GM12892 (cell line): Measurements from ENCODE around the gene PRR35.

Source experiments
- POLR2A ChIP-seq: IDR thresholded peaks from 2 replicates; pipeline ENCODE4 v1.6.1; 2011; ENCODE audit warnings: low read depth, low read length, control low read depth
- POLR2AphosphoS5 ChIP-seq: IDR thresholded peaks from 2 replicates; pipeline ENCODE4 v1.6.1; 2011; ENCODE audit warnings: low read depth, low read length, control low read depth
- TAF1 ChIP-seq: IDR thresholded peaks from 2 replicates; pipeline ENCODE4 v1.6.1; 2011; ENCODE audit warnings: low read depth, mild to moderate bottlenecking, control low read depth, low read length, borderline replicate concordance

DNA sequence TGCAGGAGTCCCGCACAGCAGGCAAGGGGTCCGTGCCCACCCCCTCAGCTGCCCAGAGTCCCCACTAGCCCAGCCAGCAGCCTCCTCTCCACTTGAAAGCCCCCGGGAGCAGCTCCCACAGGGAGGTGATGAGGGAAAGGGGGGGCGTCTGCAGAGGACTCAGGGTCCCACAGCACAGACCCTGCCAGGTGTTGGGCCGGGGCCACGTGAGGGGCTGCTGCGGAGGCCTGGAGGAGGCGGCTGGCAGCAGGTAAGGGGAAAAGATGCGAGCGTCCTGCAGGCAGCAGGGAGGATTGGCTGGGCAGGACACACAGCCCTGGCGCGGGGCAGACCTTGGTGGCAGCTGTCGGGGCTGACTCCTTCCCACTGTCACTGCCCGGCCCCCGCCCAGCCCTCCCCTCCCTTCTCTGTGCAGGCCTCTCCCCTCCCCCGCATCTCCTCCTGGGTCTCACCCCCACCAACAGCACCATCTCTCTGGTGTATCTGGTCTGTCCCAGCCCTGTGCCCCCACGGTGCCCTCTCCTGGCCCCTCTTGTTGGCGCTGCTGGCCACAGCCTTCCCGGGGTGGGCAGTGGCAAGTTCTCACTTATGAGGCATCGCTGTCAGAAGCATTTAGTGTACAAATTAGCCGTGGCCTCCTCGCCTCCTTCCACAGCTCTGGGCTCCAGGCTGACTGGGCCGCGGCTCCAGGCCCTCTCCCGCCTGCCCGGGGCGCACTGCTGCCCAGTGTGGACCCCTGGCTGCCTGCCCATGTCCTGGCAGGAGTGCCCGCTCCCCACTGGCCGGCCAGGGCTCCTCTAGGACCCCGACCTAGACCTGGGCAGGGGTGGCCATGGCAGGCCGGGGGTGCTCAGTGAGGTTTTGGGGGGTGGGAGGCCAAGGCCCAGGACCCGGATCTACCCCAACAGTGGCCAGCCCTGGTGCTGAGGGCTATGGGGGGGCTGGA is 4.4 kb upstream of the PRR35 start:
- TF ChIP-seq POLR2A (no peak), POLR2AphosphoS5 (no peak), TAF1 (no peak)
